SK-N-SH (cell line): ENCODE results near the gene COX10.
"Not testable (repeated sequence)": the region's sequence is repeated elsewhere in the genome, so short reads cannot be mapped to it uniquely, and the experiment has no call there.

Experiments used
- CTCF ChIP-seq: fragments of 200-600 bp; sonication (generic); IDR thresholded peaks from 2 replicates; pipeline ENCODE4 v1.6.1; 2017; ENCODE audit warnings: antibody characterized with exemption, mild to moderate bottlenecking, moderate library complexity
- EP300 ChIP-seq, 2 experiments: IDR thresholded peaks; 2 replicates each; pipeline versions ENCODE4 v1.4.0 to v1.6.1; 2012; ENCODE audit warnings: borderline replicate concordance in 1 of 2, low read depth in 1 of 2, low read length in 1 of 2
- JUND ChIP-seq: IDR thresholded peaks from 2 replicates; pipeline ENCODE4 v1.4.0; 2012
- SIN3A ChIP-seq: IDR thresholded peaks from 2 replicates; pipeline ENCODE4 v1.6.1; 2012; ENCODE audit warnings: low read depth, mild to moderate bottlenecking, low read length, moderate library complexity, borderline replicate concordance
- TAF1 ChIP-seq: IDR thresholded peaks from 2 replicates; pipeline ENCODE4 v1.6.1; 2012; ENCODE audit warnings: low read depth, mild to moderate bottlenecking, low read length, moderate library complexity, borderline replicate concordance
- TF ChIP-seq, protein P1 (sequence below): IDR thresholded peaks from 2 replicates; pipeline ENCODE4 v1.4.0; 2012; ENCODE audit warnings: low read depth

DNA sequence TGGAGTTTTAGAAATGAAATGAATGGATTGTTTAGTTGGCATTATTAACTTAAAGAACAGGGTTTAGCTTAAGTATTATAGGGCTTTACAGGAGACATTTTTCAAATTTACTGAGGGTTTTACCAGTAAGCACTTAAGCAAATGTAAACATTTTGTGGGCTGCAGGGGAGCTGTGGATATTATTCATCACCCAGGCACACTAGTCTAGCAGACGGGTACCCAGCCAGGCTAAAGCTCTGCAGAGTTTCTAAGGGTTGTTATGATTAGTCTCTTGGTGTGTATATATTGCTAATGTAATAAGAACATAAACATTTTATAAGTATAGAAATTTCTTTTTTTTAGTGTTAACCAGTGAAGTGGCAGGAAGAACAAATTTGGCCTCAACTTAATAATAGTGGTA, 110.6 kb downstream of the COX10 start:
- TF ChIP-seq SIN3A; CTCF; JUND; TAF1; EP300 (IDR thresholded peaks at IDR 0.05; ENCODE audit: borderline replicate concordance in 1 of 2, low read depth in 1 of 2, low read length in 1 of 2): not testable (repeated sequence)
- TF ChIP-seq, protein P1, sequence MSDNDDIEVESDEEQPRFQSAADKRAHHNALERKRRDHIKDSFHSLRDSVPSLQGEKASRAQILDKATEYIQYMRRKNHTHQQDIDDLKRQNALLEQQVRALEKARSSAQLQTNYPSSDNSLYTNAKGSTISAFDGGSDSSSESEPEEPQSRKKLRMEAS, result not testable (repeated sequence)
